Glutamatergic neuron (in vitro differentiated cells): ENCODE results near the gene ZDHHC8. TPM values are rescaled to one million over a fixed set of nuclear protein-coding genes. Genes with fewer than 3 reads are reported as not detected.

Source experiments
- DNase-seq: peaks from one replicate; pipeline ENCODE4 v3.0.0; 2022
- H3K27ac Mint-ChIP-seq: one replicate; pipeline ENCODE4 v1.8.0; 2020; ENCODE audit warnings: mild to moderate bottlenecking, mixed read lengths, inconsistent platforms; ENCODE audit not compliant: unreplicated experiment
- H3K27me3 Mint-ChIP-seq: one replicate; pipeline ENCODE4 v1.8.0; 2020; ENCODE audit warnings: mild to moderate bottlenecking, moderate library complexity, mixed read lengths, inconsistent platforms; ENCODE audit not compliant: unreplicated experiment
- H3K36me3 Mint-ChIP-seq: one replicate; pipeline ENCODE4 v1.8.0; 2020; ENCODE audit warnings: mild to moderate bottlenecking, mixed read lengths, inconsistent platforms; ENCODE audit not compliant: unreplicated experiment
- H3K4me1 Mint-ChIP-seq: one replicate; pipeline ENCODE4 v1.8.0; 2020; ENCODE audit warnings: mild to moderate bottlenecking, low read depth, mixed read lengths, inconsistent platforms; ENCODE audit not compliant: unreplicated experiment
- H3K4me3 Mint-ChIP-seq: one replicate; pipeline ENCODE4 v1.8.0; 2020; ENCODE audit warnings: mild to moderate bottlenecking, mixed read lengths, inconsistent platforms; ENCODE audit not compliant: unreplicated experiment
- H3K9me3 Mint-ChIP-seq: one replicate; pipeline ENCODE4 v1.8.0; 2020; ENCODE audit warnings: mild to moderate bottlenecking, moderate library complexity, mixed read lengths, inconsistent platforms; ENCODE audit not compliant: unreplicated experiment
- long read RNA-seq: library from polyadenylated mRNA; unstranded; transcript quantifications from one replicate; pipeline ENCODE4 v2.0.0, GENCODE V29; 2020; ENCODE audit not compliant: unreplicated experiment
- total RNA-seq: library from RNA; stranded (reverse); fragmentation: NEBNext Ultra II Directional; extraction: Animal tissue kit (Norgen Biotek cat#: 25700); gene quantifications from one replicate; pipeline ENCODE4 v1.2.1, GENCODE V29; 2021; ENCODE audit not compliant: unreplicated experiment
- TF ChIP-seq, protein P1 (sequence below): fragments of 200-600 bp; sonication (generic); IDR thresholded peaks from one replicate; pipeline ENCODE4 v1.5.0; 2021; ENCODE audit not compliant: partially characterized antibody, unreplicated experiment

ZDHHC8 gene
- total RNA-seq: 119 TPM
- long read RNA-seq, partial matches to known transcripts: 2 of 2 reads
- long read RNA-seq, other reads (novel, unspliced or antisense): 0 of 2 reads

DNA sequence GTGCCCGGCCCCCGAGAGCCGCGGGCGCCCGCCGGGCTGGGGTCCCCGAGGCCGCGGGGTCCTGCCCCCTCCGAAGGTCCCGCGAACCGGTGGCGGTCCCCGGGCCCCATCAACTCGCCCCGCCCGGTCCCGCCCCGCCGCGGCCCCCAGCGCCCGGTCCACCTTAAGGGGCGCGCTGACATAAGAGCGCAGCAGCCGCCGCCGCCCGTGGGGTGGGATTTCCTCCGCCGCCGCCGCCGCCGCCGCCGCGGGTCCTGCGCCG lies at the start of gene ZDHHC8:
TSS of gene ZDHHC8 (plus strand) at position 208 of the 262 bp plus-strand sequence. CDS start 144 bp downstream, outside the sequence.
- Mint-ChIP-seq H3K27ac (no peak within 1 kb of the TSS), H3K36me3 (no peaks in the 10 kb centered on the region), H3K27me3 (peaks cover 7% of the 10 kb centered on the region), H3K9me3 (peaks cover 2% of the 10 kb centered on the region), H3K4me3 (peak within 1 kb of the TSS; percentile 72), H3K4me1 (no peaks in the 10 kb centered on the region)
- no peak for DNase-seq
- TF ChIP-seq, protein P1, sequence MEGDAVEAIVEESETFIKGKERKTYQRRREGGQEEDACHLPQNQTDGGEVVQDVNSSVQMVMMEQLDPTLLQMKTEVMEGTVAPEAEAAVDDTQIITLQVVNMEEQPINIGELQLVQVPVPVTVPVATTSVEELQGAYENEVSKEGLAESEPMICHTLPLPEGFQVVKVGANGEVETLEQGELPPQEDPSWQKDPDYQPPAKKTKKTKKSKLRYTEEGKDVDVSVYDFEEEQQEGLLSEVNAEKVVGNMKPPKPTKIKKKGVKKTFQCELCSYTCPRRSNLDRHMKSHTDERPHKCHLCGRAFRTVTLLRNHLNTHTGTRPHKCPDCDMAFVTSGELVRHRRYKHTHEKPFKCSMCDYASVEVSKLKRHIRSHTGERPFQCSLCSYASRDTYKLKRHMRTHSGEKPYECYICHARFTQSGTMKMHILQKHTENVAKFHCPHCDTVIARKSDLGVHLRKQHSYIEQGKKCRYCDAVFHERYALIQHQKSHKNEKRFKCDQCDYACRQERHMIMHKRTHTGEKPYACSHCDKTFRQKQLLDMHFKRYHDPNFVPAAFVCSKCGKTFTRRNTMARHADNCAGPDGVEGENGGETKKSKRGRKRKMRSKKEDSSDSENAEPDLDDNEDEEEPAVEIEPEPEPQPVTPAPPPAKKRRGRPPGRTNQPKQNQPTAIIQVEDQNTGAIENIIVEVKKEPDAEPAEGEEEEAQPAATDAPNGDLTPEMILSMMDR: no peak

GRCh38 chr22:20083157-20083890 lies 48.3 kb upstream of the ZDHHC8 start:
- no peaks in the 10 kb centered on the region for H3K36me3 Mint-ChIP-seq
- peak overlapping the region; percentile 10 for H3K27ac Mint-ChIP-seq
- H3K4me1 Mint-ChIP-seq: peaks cover 29% of the 10 kb centered on the region
- H3K9me3 Mint-ChIP-seq: peaks cover 22% of the 10 kb centered on the region
- TF ChIP-seq, protein P1: no peak
- H3K4me3 Mint-ChIP-seq: peak overlapping the region; percentile 91
- no peak for DNase-seq
- peaks cover 18% of the 10 kb centered on the region for H3K27me3 Mint-ChIP-seq

DNA sequence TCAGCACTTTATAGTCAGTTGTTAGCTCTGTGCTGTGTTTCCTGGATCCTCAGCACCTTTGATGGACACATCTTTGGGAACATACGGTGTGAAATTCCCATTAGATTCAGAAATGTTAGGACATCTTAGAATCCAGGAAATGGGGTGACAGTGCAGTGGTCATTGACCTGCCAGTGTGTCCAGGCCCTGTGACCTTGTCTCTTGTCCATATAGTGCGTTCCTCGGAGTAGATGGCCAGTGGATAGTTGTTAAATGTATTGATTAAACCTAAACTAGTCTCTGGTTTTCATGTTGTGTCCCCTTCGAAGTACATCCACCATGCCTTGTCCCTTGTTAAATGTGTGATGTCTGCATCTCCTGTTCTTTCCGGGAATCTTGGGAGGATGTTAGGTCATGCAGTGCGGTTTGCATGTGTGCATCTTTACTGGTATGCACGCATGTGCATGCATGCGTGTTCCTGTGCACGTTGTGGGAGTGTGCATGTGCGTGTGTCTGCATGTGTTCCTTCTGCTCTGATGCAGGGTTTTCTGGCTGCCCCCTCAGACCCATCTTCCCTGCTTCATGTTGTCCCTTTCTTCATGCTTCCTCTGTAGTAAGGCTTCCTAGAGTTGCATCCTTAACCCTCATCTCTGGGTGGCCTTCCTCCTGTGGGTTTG lies 47.6 kb upstream of the ZDHHC8 start:
- H3K27ac Mint-ChIP-seq: peak overlapping the region; percentile 72
- TF ChIP-seq, protein P1: no peak
- peak overlapping the region; percentile 65 for H3K4me3 Mint-ChIP-seq
- peaks cover 29% of the 10 kb centered on the region for H3K4me1 Mint-ChIP-seq
- no peak for DNase-seq
- H3K27me3 Mint-ChIP-seq: peaks cover 18% of the 10 kb centered on the region
- no peaks in the 10 kb centered on the region for H3K36me3 Mint-ChIP-seq
- H3K9me3 Mint-ChIP-seq: peaks cover 22% of the 10 kb centered on the region

- Mint-ChIP-seq H3K27me3 (peaks cover 14% of the 10 kb centered on the region), H3K36me3 (no peaks in the 10 kb centered on the region), H3K4me1 (peaks cover 29% of the 10 kb centered on the region), H3K9me3 (peaks cover 20% of the 10 kb centered on the region), H3K27ac (peak overlapping the region; percentile 72), H3K4me3 (peak overlapping the region; percentile 59)
- DNase-seq: peak; percentile 74
- TF ChIP-seq, protein P1: peak; percentile 63
These were observed 46.8 kb upstream of the ZDHHC8 start for GRCh38 chr22:20084547-20085413.
